Sigmoid colon (tissue), 7 donors: ENCODE results near the gene DNAJC17. TPM values are rescaled to one million over a fixed set of nuclear protein-coding genes. Genes with fewer than 3 reads are reported as not detected.

Experiments
- DNase-seq: peaks from one replicate; pipeline ENCODE4 v3.0.0-alpha.2; 2019
- H3K27ac ChIP-seq, 4 donors: fragments of 200-600 bp; sonication (generic); one replicate each; pipeline ENCODE4 v1.5.1; 2016 to 2019; ENCODE audit warnings: mild to moderate bottlenecking in 1 of 4
- H3K27me3 ChIP-seq, 3 donors: fragments of 200-600 bp; sonication (generic); one replicate each; pipeline ENCODE4 v1.5.1; 2019; ENCODE audit warnings: mild to moderate bottlenecking in 1 of 3
- H3K36me3 ChIP-seq, 4 donors: fragments of 200-600 bp; sonication (generic); one replicate each; pipeline ENCODE4 v1.5.1; 2016 to 2019
- H3K4me1 ChIP-seq, 4 donors: fragments of 200-600 bp; sonication (generic); one replicate each; pipeline ENCODE4 v1.5.1; 2017 to 2019
- H3K4me3 ChIP-seq, 4 donors: fragments of 200-600 bp; sonication (generic); one replicate each; pipeline ENCODE4 v1.5.1; 2017 to 2019; ENCODE audit warnings: mild to moderate bottlenecking in 2 of 4, moderate library complexity in 1 of 4
- H3K9me3 ChIP-seq, 4 donors: fragments of 200-600 bp in 3 of 4; sonication (generic) in 3 of 4; one replicate each; pipeline versions ENCODE4 v1.5.1 to v1.6.1; 2013 to 2019
- CTCF ChIP-seq, 4 experiments: fragments of 450-650 bp in 3 of 4; fragments of 200-600 bp in 1 of 4; IDR thresholded peaks; one replicate each; pipeline ENCODE4 v1.5.1; 2016 to 2019; ENCODE audit warnings: antibody characterized with exemption in 4 of 4, mild to moderate bottlenecking in 3 of 4, moderate library complexity in 2 of 4
- EP300 ChIP-seq, 4 donors: sonication (generic); formaldehyde crosslinking; IDR thresholded peaks; one replicate each; pipeline ENCODE4 v1.6.1; 2017; ENCODE audit warnings: antibody characterized with exemption in 4 of 4
- POLR2A ChIP-seq, 2 donors: fragments of 450-650 bp; IDR thresholded peaks; one replicate each; pipeline ENCODE4 v1.6.1; 2016; ENCODE audit warnings: antibody characterized with exemption in 2 of 2, mild to moderate bottlenecking in 2 of 2, moderate library complexity in 2 of 2
- POLR2AphosphoS5 ChIP-seq, 4 donors: sonication (generic); formaldehyde crosslinking; IDR thresholded peaks; one replicate each; pipeline ENCODE4 v1.6.1; 2017; ENCODE audit warnings: antibody characterized with exemption in 4 of 4
- WGBS, 2 donors: extraction: QIAGEN DNeasy Blood & Tissue Kit; methylation state at CpG; one replicate each; pipeline ENCODE4 v1.1.7; 2013; 5-methylcytosine and 5-hydroxymethylcytosine counted together
- intact Hi-C: fragments of 100-400 bp; cut with DNase I; formaldehyde crosslinking; loops from one replicate; pipeline ENCODE4 v1.15.1; 2023
- polyA plus RNA-seq, 3 donors: library from polyadenylated mRNA; stranded (reverse); fragments of 200-250 nt; gene quantifications; one replicate each; pipeline ENCODE4 v1.2.3, GENCODE V29; 2013
- total RNA-seq, 4 donors: library from RNA; depleted of rRNA; stranded (reverse); fragments of >200 nt; gene quantifications; one replicate each; pipeline ENCODE4 v1.1.0, GENCODE V29; 2016
- donor health status: healthy with polysubstance abuse.
- donor health status: Bipolar disorder and iron deficiency.
- donor health status: healthy.

DNAJC17 gene
- total and polyA plus RNA-seq, 7 donors = 9.1 to 56.4 (median 25.8) TPM

DNA sequence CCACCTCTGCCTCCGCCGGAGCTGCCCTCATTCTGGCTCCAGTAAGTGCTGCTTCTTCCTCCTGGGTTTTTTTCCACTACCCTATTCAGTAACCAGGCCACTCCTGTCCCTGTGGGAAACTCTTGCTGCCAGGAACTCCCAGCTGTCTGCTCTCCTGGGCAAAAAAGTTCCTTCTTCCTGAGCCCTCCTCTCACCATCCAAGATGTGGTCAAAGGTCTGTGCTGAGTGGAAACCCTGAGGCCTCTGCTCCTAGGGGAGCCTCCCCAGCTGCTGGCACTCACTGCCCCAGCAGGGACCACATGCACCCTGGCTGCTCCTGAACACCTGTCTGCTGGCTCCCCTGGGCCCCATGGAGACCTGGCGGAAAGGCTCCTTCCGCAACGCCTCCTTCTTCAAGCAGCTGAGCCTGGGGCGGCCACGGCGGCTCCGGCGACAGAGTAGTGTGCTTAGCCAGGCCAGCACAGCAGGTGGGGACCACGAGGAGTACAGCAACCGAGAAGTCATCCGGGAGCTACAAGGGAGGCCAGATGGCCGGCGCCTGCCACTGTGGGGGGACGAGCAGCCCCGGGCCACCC is 37.0 kb downstream of the DNAJC17 start:
- no peaks in the 10 kb centered on the region for H3K9me3 ChIP-seq
- peaks cover 0 to 20% (median 16%) of the 10 kb centered on the region in 4 donors for H3K4me1 ChIP-seq
- H3K27ac ChIP-seq = peak overlapping the region; percentile 31 to 59 (median 48)
- intact Hi-C loops = no loop called here
- no peaks in the 10 kb centered on the region for H3K27me3 ChIP-seq
- WGBS, 2 donors = 22 to 45% methylated on average over 17 of the region's 17 CpGs
- H3K36me3 ChIP-seq = peaks cover 8 to 52% (median 28%) of the 10 kb centered on the region in 4 donors
- TF ChIP-seq POLR2AphosphoS5 (IDR thresholded peaks at IDR 0.05) (no peak), POLR2A (IDR thresholded peaks at IDR 0.05) (no peak), CTCF (IDR thresholded peaks at IDR 0.05) (no peak), EP300 (IDR thresholded peaks at IDR 0.05) (no peak)
- no peak for DNase-seq
- H3K4me3 ChIP-seq = no peak overlapping the region

GRCh38 chr15:40769274-40770146 is 37.8 kb downstream of the DNAJC17 start, which contains the start of gene C15orf62:
Gene C15orf62 (plus strand): TSS chr15:40769980. CDS start chr15:40770496, 516 bp downstream.
- Histone ChIP-seq H3K27ac (peak within 1 kb of the TSS; percentile 31 to 59 (median 48)), H3K4me3 (no peak within 1 kb of the TSS), H3K4me1 (peaks cover 0 to 27% (median 23%) of the 10 kb centered on the region in 4 donors), H3K36me3 (peaks cover 6 to 45% (median 21%) of the 10 kb centered on the region in 4 donors), H3K27me3 (no peaks in the 10 kb centered on the region), H3K9me3 (no peaks in the 10 kb centered on the region)
- no peak for DNase-seq
- no peak for TF ChIP-seq CTCF (IDR thresholded peaks at IDR 0.05)
- no peak for TF ChIP-seq POLR2AphosphoS5 (IDR thresholded peaks at IDR 0.05)
- TF ChIP-seq POLR2A (IDR thresholded peaks at IDR 0.05) = no peak
- no peak for TF ChIP-seq EP300 (IDR thresholded peaks at IDR 0.05)
- 10 to 26% methylated on average over 28 of the region's 28 CpGs for WGBS, 2 donors
- intact Hi-C loops = loop anchor here (5.0 kb wide), 1 partner anchor 38 kb away; the partner anchor contains the start of genes DNAJC17 and ZFYVE19

GRCh38 chr15:40768521-40769273 is 38.6 kb downstream of the DNAJC17 start:
- Histone ChIP-seq H3K36me3 (peaks cover 3 to 37% (median 13%) of the 10 kb centered on the region in 4 donors), H3K9me3 (no peaks in the 10 kb centered on the region), H3K4me1 (peaks cover 0 to 35% (median 31%) of the 10 kb centered on the region in 4 donors), H3K27ac (peak overlapping the region; percentile 22 to 59 (median 48)), H3K27me3 (no peaks in the 10 kb centered on the region), H3K4me3 (no peak overlapping the region)
- DNase-seq = no peak
- no peak for TF ChIP-seq POLR2A (IDR thresholded peaks at IDR 0.05)
- TF ChIP-seq CTCF (IDR thresholded peaks at IDR 0.05) = no peak
- TF ChIP-seq EP300 (IDR thresholded peaks at IDR 0.05) = no peak
- TF ChIP-seq POLR2AphosphoS5 (IDR thresholded peaks at IDR 0.05) = no peak
- WGBS, 2 donors = 19 to 48% methylated on average over 21 of the region's 21 CpGs
- intact Hi-C loops = loop anchor here (5.0 kb wide), 1 partner anchor 39 kb away; the partner anchor contains the start of genes DNAJC17 and ZFYVE19

DNA sequence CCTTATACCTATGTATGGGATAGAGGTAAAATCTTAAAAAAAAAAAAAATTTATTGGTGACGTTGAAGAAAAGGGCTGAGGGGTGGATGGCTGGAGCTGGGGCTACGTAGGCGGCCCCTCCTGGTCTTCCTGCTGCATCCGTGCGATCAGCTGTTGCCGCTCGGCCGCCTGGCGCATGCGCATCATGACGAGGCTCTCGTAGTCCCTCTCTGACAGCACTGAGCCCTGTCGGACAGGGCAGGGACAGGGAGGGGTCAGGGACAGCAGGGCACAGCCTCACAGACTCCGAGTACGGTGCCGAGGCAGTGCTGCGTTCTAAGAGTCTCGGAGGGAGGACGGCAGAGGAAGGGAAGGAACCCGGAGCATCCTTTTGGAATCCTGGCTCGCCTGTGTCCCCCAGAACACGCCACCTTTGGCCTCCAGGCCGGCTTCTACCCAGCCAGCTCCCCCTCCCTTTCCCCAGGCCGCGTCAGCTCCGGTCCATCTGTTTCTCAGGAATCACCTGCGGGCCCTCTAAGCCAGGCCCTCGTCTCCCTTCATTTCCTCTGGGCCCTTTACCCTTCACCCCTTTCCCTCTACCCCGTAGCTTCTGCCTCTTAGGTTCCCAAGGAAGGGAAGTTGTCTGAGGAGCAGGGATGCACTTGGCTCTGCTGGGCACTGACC is 39.3 kb downstream of the DNAJC17 start:
- H3K36me3 ChIP-seq = peaks cover 0 to 30% (median 6%) of the 10 kb centered on the region in 4 donors
- H3K27me3 ChIP-seq = no peaks in the 10 kb centered on the region
- intact Hi-C loops = loop anchor here (5.0 kb wide), 1 partner anchor 39 kb away; the partner anchor contains the start of genes DNAJC17 and ZFYVE19
- H3K9me3 ChIP-seq = no peaks in the 10 kb centered on the region
- peaks cover 0 to 42% (median 38%) of the 10 kb centered on the region in 4 donors for H3K4me1 ChIP-seq
- no peak for TF ChIP-seq POLR2A (IDR thresholded peaks at IDR 0.05)
- TF ChIP-seq EP300 (IDR thresholded peaks at IDR 0.05) = no peak
- TF ChIP-seq CTCF (IDR thresholded peaks at IDR 0.05) = no peak
- TF ChIP-seq POLR2AphosphoS5 (IDR thresholded peaks at IDR 0.05) = no peak
- no peak for DNase-seq
- 70 to 84% methylated on average over 29 of the region's 29 CpGs for WGBS, 2 donors
- peak overlapping the region in 1 of 4 donors; percentile 44 for H3K27ac ChIP-seq
- H3K4me3 ChIP-seq = no peak overlapping the region
